ENCODE measurements around the gene ADGRB3.

Gene ADGRB3

DNA sequence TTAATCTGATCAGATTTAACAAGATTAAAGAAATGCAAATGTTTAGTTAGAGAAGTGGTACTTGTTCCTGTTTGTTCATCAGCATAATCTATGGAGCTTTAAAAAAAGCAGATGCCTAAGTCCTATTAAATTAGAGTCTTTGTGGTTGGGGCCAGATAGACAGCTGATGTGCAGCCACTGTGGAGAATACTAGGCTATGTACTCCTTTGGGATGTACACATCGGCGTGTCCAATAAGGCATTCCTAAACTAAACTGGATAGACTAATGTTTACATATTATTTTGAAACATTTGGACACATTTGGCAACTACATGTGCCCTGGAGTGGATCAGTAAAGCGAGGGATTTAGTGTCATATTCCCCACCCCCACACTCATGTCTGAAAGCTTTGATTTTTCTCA, 702.2 kb downstream of the ADGRB3 start:
- H3K4me3 ChIP-seq (ENCODE audit: low read depth, low read length) = no peak overlapping the region
- DNase-seq (ENCODE audit: low read depth) = no peak

DNA sequence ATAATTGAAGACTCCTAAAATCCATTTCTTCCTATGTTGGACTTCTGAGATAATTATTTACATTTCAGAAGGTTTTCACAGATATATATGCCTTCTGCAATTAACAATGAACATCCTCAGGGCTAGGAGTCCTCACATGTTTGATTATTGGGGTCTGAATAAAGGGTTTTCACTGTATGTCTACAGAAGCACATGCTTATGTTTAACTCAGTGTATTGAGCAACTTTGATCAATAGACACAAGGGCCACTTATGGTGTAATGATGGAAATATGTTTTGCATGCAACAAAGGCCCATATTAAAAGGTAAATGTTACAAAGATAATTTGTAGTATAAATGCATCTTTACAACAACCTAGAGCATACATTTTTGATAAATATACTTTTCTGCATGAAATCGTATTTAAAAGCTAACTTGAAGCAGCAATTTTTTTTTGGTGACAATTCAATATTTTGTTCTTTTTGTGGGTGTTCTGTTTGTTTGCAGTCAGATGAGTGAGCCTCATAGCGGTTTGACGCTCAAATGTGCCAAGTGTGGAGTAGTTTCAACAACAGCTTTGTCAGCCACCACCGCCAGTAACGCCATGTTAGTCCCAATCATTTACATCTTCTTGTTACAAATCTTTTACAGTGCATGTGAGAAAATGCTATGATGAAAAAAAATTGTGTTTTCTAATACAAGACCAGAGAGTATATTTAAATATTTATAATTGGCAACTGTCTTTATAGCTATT, 703.5 kb downstream of the ADGRB3 start:
- no peak for DNase-seq (ENCODE audit: low read depth)
- H3K4me3 ChIP-seq (ENCODE audit: low read depth, low read length) = no peak overlapping the region

- no peak for DNase-seq (ENCODE audit: low read depth)
- no peak overlapping the region for H3K4me3 ChIP-seq (ENCODE audit: low read depth, low read length)
Measured at GRCh38 chr6:69339163-69339550, 704.1 kb downstream of the ADGRB3 start.

DNA sequence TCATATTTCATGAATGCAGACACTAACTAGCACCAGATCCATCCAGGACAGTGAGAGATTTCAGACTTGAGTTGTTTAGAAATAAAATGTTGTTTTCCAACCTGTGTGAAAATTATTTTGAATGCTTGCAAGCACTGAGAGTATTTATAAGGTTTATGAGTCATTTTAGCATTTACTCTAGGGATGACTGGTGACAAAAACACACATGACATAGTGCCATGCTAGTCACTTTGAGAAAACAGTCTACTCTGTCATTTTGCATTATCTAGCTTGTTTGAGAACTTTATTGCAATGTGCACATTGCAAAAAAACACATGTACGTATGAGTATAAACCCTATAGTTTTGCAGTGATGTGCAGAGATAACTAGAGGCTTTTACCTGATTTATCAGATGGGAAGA, 705.1 kb downstream of the ADGRB3 start:
- DNase-seq (ENCODE audit: low read depth) = no peak

GRCh38 chr6:69343851-69344250, 708.8 kb downstream of the ADGRB3 start:
- no peak for DNase-seq (ENCODE audit: low read depth)
- no peak overlapping the region for H3K4me3 ChIP-seq (ENCODE audit: low read depth, low read length)

More for the DNA sequence above, 705.1 kb downstream of the ADGRB3 start:
- no peak overlapping the region for H3K4me3 ChIP-seq (ENCODE audit: low read depth, low read length)

- DNase-seq (ENCODE audit: low read depth) = no peak
- H3K4me3 ChIP-seq (ENCODE audit: low read depth, low read length) = no peak overlapping the region
Measured at GRCh38 chr6:69349771-69350170, 714.7 kb downstream of the ADGRB3 start.

- no peak overlapping the region for H3K4me3 ChIP-seq (ENCODE audit: low read depth, low read length)
- DNase-seq (ENCODE audit: low read depth) = no peak
Measured at GRCh38 chr6:69362209-69362608, 727.1 kb downstream of the ADGRB3 start.

DNA sequence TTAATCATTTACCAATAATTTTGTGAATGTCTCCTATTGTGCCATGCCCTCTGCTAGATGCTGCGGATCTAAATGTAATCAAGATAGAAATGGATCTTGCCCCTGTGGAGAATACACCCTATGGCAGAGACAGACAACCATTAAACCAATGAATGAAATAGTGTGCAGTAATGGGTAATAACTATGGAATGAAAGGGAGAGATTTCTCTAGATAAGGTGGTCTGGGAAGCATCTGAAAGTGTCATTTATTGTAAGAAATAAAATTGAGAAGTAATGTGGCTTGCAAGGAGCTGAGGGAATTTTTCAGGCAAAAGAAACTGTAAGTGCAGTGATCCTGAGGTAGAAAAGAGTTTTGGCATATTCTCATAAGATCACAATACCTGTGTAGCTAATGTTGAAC, 731.7 kb downstream of the ADGRB3 start:
- H3K4me3 ChIP-seq (ENCODE audit: low read depth, low read length) = no peak overlapping the region
- DNase-seq (ENCODE audit: low read depth) = no peak

DNA sequence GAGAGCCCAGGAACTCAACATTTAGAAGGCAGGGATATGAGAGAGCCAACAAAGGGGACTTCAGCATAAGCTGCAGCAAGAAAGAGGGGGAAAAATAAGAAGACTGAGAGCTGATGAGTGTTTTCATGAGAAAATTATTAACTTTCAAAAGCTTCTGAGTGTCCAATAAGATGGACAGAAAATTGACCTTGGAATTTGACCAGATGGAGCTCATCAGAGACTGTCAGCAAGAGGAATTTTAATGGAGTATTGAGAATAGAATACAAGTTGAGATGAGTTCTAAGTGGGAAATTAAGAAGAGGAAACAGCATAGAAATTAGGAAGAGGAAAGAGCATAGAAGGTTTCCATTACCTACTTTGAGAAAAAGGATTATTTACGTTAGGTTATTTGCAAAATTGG, 733.5 kb downstream of the ADGRB3 start:
- no peak overlapping the region for H3K4me3 ChIP-seq (ENCODE audit: low read depth, low read length)
- DNase-seq (ENCODE audit: low read depth) = no peak

GRCh38 chr6:69370763-69371162, 735.7 kb downstream of the ADGRB3 start:
- no peak for DNase-seq (ENCODE audit: low read depth)
- H3K4me3 ChIP-seq (ENCODE audit: low read depth, low read length) = no peak overlapping the region

- no peak for DNase-seq (ENCODE audit: low read depth)
Measured at GRCh38 chr6:69378326-69378725, 743.2 kb downstream of the ADGRB3 start.

DNA sequence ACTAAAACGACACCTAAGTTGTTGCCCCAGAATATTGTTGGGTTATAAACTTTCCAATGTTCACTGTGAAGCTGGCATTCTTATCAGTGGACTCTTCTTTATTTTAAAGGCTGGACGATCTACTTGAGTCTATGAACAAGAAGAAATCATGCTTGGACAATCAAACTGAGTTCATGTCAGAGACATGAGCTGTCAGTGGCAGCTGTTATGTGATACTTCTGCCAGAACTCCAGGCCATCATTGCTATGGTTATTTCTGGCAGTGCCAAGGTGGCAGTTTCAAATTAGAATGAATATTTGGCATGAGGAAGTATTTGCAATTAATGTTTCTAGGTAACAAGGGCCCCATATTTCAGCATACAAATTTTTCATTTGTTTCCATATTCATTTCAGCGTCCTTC, 744.4 kb downstream of the ADGRB3 start:
- no peak overlapping the region for H3K4me3 ChIP-seq (ENCODE audit: low read depth, low read length)
- DNase-seq (ENCODE audit: low read depth) = no peak

More at GRCh38 chr6:69378326-69378725, 743.2 kb downstream of the ADGRB3 start:
- H3K4me3 ChIP-seq (ENCODE audit: low read depth, low read length) = no peak overlapping the region

GRCh38 chr6:69383627-69384026, 748.5 kb downstream of the ADGRB3 start:
- H3K4me3 ChIP-seq (ENCODE audit: low read depth, low read length) = no peak overlapping the region
- DNase-seq (ENCODE audit: low read depth) = no peak

DNA sequence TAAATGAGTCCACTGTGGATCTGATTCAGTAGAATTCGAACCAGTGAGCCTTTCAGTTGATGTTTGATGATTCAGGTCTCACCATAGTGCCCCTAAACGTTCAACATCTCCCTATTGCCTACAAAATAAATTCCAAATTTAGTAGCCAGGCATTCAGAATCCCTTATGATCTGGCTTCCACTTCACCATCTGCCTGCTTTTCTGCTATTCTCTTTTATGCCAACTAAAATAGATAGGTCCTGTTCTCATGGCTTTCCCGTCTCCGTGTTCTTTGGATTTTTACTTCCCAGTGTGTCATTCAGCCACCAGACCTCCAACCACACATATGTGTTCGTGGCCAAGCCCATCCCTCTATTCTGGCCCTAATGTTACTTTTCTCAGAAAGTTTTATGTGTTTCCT, 751.3 kb downstream of the ADGRB3 start:
- H3K4me3 ChIP-seq (ENCODE audit: low read depth, low read length) = no peak overlapping the region
- DNase-seq (ENCODE audit: low read depth) = no peak

- no peak overlapping the region for H3K4me3 ChIP-seq (ENCODE audit: low read depth, low read length)
- DNase-seq (ENCODE audit: low read depth) = no peak
Measured at GRCh38 chr6:69390125-69390524, 755.0 kb downstream of the ADGRB3 start.

DNA sequence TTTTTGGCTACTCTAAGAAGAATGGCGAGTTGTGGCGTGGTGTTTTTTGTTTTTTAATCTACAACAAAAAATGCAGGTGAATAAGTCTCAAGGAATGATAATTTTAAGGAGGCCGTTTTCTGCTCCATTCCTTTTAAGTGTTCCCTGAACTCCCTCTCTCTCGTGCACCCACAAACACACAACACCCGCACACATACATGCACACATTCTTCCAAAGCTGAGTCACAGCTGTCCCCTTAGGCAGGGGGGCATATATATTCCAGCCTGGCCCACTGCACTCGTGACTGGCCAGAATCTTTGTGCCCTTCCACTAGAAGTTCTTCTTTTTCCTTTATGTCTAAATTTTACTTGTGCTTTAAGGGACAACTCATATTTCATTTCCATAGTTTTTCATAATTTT, 756.0 kb downstream of the ADGRB3 start:
- no peak for DNase-seq (ENCODE audit: low read depth)
- no peak overlapping the region for H3K4me3 ChIP-seq (ENCODE audit: low read depth, low read length)

DNA sequence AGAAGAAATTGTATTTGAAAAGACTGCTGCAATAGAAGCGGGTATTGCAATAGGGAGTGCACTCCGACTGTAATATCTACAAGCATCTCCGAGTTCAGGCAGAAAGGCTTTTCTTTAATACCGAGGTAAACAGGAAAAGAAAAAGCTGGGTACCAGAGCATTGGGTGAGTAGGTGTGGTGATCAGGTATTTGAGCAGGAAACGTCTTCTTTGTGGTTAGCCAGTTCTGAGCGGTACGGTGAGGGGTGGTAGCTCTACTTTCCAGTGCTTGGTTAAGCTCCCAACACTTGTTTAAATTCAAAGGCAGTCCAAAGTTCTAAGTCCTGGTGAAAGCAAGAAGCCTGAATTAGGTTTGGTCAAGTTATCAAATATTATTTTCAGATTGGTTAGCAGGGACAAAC, 757.7 kb downstream of the ADGRB3 start:
- no peak overlapping the region for H3K4me3 ChIP-seq (ENCODE audit: low read depth, low read length)
- DNase-seq (ENCODE audit: low read depth) = no peak

DNA sequence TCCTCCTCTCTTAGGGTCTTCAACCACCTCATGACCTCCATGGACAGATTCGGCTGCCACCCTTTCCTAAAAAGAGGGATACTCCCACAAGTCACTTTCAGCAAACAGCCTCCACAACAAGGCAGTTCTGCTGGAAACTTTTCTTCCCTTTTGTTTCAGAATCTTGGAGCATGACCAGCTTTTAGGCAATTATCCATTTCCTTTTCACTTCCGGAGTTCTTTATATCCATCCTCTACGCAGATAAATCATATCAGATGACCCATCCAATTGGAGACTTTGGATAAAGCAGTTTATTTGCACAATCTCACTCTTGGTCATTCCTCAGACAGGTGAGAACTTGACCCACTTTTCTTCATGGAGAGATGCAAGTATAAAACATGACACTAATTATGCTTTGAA, 763.2 kb downstream of the ADGRB3 start:
- no peak overlapping the region for H3K4me3 ChIP-seq (ENCODE audit: low read depth, low read length)
- DNase-seq (ENCODE audit: low read depth) = no peak

DNA sequence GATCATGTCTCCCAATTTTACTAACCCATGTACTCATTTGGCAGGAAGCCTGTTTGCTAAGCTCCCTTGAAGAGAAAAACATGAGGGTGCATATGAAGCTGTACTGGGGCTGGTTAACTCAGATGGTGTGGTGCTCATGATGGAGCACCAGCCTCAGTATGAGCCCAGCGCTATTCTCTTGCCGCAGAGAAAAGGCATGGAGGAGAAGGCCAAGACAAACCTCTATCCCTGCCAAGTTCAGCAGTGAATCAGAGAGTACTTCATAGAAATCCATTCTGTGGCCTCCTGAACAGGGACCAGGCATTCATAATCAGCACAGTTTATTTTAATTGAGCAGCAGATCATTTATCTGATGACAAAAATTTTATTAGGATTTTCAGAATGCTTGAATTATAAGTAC, 763.6 kb downstream of the ADGRB3 start:
- no peak overlapping the region for H3K4me3 ChIP-seq (ENCODE audit: low read depth, low read length)
- no peak for DNase-seq (ENCODE audit: low read depth)

GRCh38 chr6:69408886-69409285, 773.8 kb downstream of the ADGRB3 start:
- H3K4me3 ChIP-seq (ENCODE audit: low read depth, low read length) = no peak overlapping the region
- no peak for DNase-seq (ENCODE audit: low read depth)

- H3K4me3 ChIP-seq (ENCODE audit: low read depth, low read length) = no peak overlapping the region
- DNase-seq (ENCODE audit: low read depth) = peak; percentile 44
Measured at GRCh38 chr6:69416776-69417175, 781.7 kb downstream of the ADGRB3 start.

GRCh38 chr6:69421269-69421668, 786.2 kb downstream of the ADGRB3 start:
- DNase-seq (ENCODE audit: low read depth) = no peak
- H3K4me3 ChIP-seq (ENCODE audit: low read depth, low read length) = no peak overlapping the region
